GM18909 (cell line): Measurements from ENCODE around the gene CXXC5.
"Not testable (repeated sequence)": the region's sequence is repeated elsewhere in the genome, so short reads cannot be mapped to it uniquely, and the experiment has no call there.

Experiments used
- ATAC-seq: cut with Tn5 transposase; IDR thresholded peaks from one replicate; pipeline ENCODE4 v1.9.1; 2021; ENCODE audit warnings: mild to moderate bottlenecking; ENCODE audit not compliant: unreplicated experiment, poor library complexity

Gene CXXC5

GRCh38 chr5:139648205-139649081 is at the start of gene CXXC5:
Gene CXXC5 (plus strand): TSS chr5:139648349. CDS start chr5:139680524, 32,175 bp downstream.
- ATAC-seq: peak; percentile 26

- ATAC-seq: not testable (repeated sequence)
These were observed 49.6 kb upstream of the CXXC5 start for GRCh38 chr5:139598601-139598965.

GRCh38 chr5:139600336-139600949 is 47.7 kb upstream of the CXXC5 start:
- ATAC-seq: no peak

GRCh38 chr5:139601429-139601828 is 46.7 kb upstream of the CXXC5 start:
- ATAC-seq: no peak

- not testable (repeated sequence) for ATAC-seq
These were observed 46.2 kb upstream of the CXXC5 start for GRCh38 chr5:139601948-139602347.

GRCh38 chr5:139605887-139606286 is 42.3 kb upstream of the CXXC5 start:
- ATAC-seq: no peak

- no peak for ATAC-seq
These were observed 36.2 kb upstream of the CXXC5 start for GRCh38 chr5:139611703-139612584.

- ATAC-seq: no peak
These were observed 28.3 kb upstream of the CXXC5 start for GRCh38 chr5:139619861-139620260.

- not testable (repeated sequence) for ATAC-seq
These were observed 22.8 kb upstream of the CXXC5 start for GRCh38 chr5:139625398-139625797.

GRCh38 chr5:139630855-139631254 is 17.3 kb upstream of the CXXC5 start:
- no peak for ATAC-seq

GRCh38 chr5:139631520-139632165 is 16.5 kb upstream of the CXXC5 start:
- ATAC-seq: no peak

- peak; percentile 31 for ATAC-seq
These were observed 14.7 kb upstream of the CXXC5 start for GRCh38 chr5:139633295-139634027.

- ATAC-seq: no peak
These were observed 14.2 kb upstream of the CXXC5 start for GRCh38 chr5:139634028-139634325.

- no peak for ATAC-seq
These were observed 13.6 kb upstream of the CXXC5 start for GRCh38 chr5:139634541-139634940.

GRCh38 chr5:139635191-139635590 is 13.0 kb upstream of the CXXC5 start:
- no peak for ATAC-seq

- no peak for ATAC-seq
These were observed 12.4 kb upstream of the CXXC5 start for GRCh38 chr5:139635606-139636206.

GRCh38 chr5:139636207-139636792 is 11.8 kb upstream of the CXXC5 start:
- ATAC-seq: peak; percentile 75

- ATAC-seq: no peak
These were observed 11.2 kb upstream of the CXXC5 start for GRCh38 chr5:139636975-139637408.
